GM21717 (cell line): ENCODE results near the gene ZBTB37.
"Not testable (repeated sequence)": the region's sequence is repeated elsewhere in the genome, so short reads cannot be mapped to it uniquely, and the experiment has no call there.

Source experiments
- ATAC-seq: cut with Tn5 transposase; IDR thresholded peaks from one replicate; pipeline ENCODE4 v1.9.1; 2021; ENCODE audit warnings: mild to moderate bottlenecking, moderate library complexity; ENCODE audit not compliant: unreplicated experiment

Gene ZBTB37

GRCh38 chr1:173903827-173904531, 35.8 kb downstream of the ZBTB37 start:
- no peak for ATAC-seq

GRCh38 chr1:173913111-173913510, 44.9 kb downstream of the ZBTB37 start:
- no peak for ATAC-seq

- no peak for ATAC-seq
Observed at GRCh38 chr1:173914366-173914871, 46.2 kb downstream of the ZBTB37 start.

- ATAC-seq, result no peak
Observed at GRCh38 chr1:173915596-173915995, 47.4 kb downstream of the ZBTB37 start.

GRCh38 chr1:173916667-173917066, 48.5 kb downstream of the ZBTB37 start:
- no peak for ATAC-seq

GRCh38 chr1:173917149-173917548, 49.0 kb downstream of the ZBTB37 start, which contains the start of gene SERPINC1:
SERPINC1 (minus strand) TSS chr1:173917327; CDS start chr1:173917259, 68 bp downstream.
- ATAC-seq, result no peak

DNA sequence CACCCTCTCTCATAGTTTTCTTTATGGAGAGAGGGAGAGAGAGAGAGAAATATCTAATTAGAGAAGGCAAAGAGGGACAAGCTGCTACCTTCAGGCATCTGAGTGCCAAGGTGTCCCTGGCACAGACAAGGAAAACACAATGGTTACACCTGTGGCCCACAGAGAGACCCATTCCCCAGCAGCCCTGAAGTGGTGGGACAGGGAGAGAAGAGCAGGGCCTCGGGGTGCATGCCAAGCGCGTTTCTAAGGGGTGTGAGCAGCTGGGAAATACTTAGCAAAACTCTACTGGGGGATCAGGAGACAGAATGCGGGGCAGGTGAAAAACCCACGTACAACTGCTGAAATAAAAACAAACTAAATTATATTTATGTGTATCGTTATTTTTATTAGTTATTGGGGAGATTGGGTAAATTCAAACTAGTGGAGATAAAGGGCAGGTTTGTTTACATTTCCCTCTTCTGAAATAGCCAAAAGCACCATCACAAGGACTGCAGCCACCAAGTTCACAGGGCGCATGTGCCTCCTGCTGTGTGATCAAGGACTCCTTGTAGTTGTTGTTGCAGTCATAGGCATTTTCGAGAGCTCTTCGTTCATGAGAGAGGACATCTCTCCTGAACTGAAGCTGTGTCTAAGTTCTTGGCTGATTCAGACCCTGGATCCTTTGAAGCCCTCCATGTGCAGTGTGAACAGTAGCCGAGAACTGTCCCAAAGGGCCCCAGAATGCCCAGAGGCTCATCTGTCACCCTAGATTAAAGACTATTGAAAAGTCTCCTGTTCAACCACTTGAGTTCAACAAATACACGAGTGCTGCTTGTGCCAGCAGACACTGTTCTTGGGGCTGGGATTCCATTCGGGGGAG, 49.7 kb downstream of the ZBTB37 start:
- ATAC-seq, result no peak

- no peak for ATAC-seq
Observed at GRCh38 chr1:173920861-173921260, 52.7 kb downstream of the ZBTB37 start.

GRCh38 chr1:173925306-173926242, 57.4 kb downstream of the ZBTB37 start:
- no peak for ATAC-seq

DNA sequence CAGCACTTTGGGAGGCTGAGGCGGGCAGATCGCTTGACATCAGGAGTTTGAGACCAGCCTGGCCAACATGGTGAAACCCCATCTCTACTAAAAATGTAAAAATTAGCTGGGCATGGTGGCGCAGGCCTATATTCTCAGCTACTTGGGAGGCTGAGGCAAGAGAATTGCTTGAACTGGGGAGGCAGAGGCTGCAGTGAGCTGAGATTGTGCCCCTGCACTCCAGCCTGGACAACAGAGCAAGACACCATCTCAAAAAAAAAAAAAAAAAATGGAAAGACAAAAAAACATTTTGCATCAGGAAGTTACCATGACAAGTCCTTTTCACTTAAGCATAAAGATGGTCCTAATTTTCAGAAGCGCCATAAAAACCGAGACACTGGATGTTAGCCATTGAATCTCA, 62.4 kb downstream of the ZBTB37 start:
- ATAC-seq, result not testable (repeated sequence)

DNA sequence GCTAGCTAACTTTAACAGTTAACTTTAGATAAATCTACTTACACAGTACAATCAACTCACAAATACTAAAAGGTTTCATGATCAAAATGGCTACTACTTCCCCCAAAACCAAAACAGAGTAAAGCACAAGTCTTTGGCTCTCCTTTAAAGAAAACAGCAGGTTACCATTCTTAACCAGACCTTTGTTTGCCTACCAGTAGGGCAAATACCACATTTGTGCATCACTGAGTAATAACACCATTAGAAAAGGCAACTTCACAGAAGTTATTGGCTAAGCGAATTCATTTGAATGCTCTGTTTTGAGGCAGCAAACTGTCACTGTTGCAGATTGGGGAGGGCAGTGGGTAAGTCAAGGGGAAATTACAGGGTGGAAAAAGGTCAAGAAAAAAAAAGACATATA, 66.3 kb downstream of the ZBTB37 start:
- no peak for ATAC-seq

- ATAC-seq, result no peak
Observed at GRCh38 chr1:173937062-173937461, 68.9 kb downstream of the ZBTB37 start.

DNA sequence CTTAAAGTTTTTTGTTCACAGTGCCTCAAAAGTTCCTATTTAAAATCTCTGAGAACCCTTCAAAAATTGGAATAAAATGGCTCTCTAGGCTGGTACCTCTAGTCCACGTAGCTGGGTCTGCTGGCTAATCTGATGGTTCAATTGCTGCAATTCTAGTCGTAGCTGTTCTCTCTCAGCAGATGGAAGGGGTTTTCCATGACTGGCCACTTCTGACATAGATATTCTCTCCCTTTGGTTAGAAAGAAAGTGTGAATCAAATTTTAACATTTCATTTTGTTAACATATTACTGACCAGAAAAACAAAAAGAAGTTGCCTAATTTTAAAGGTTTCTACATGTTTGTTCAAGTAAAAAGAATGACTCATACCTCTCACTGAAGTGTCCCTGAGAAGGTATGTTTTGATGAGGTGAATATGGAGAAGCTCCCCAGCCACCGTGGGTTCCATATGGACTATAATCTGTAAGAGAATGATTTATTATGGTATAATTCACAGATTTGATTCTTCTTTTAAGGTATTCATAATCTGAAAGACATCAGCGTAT, 78.3 kb downstream of the ZBTB37 start:
- ATAC-seq, result no peak

DNA sequence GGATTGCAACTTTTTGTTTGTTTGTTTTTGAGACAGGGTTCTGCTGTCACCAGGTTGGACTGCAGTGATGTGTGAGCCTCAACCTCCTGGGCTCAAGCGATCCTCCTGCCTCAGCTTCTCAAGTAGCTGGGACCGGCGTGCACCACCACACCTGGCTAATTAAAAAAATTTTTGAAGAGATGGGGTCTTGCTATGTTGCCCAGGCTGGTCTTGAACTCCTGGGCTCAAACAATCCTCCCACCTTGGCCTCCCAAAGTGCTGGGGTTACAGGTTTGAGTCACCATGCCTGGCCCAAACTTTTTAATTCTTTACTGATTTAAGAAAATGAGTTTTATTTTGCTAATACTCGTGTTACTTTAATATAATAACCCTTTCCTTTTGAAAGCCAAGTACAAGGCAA, 80.4 kb downstream of the ZBTB37 start:
- no peak for ATAC-seq
